Measurements from ENCODE around the gene MAGEF1. TPM values are rescaled to one million over a fixed set of nuclear protein-coding genes. Genes with fewer than 3 reads are reported as not detected.

The MAGEF1 gene
- total RNA-seq, 4 donors from 2014 or later = 5.4 to 12.4 (median 11.7) TPM

GRCh38 chr3:184725176-184725719 lies 13.4 kb upstream of the MAGEF1 start:
- Histone ChIP-seq H3K36me3 (no peaks in the 10 kb centered on the region), H3K27ac (no peak overlapping the region), H3K27me3 (no peaks in the 10 kb centered on the region), H3K4me1 (no peaks in the 10 kb centered on the region), H3K4me3 (no peak overlapping the region), H3K9me3 (no peaks in the 10 kb centered on the region)
- TF ChIP-seq CTCF (IDR thresholded peaks at IDR 0.05) (no peak), POLR2A (IDR thresholded peaks at IDR 0.05) (no peak)
- no peak for DNase-seq

- Histone ChIP-seq H3K36me3 (no peaks in the 10 kb centered on the region), H3K27ac (no peak overlapping the region), H3K4me1 (no peaks in the 10 kb centered on the region), H3K27me3 (no peaks in the 10 kb centered on the region), H3K4me3 (no peak overlapping the region), H3K9me3 (no peaks in the 10 kb centered on the region)
- TF ChIP-seq POLR2A (IDR thresholded peaks at IDR 0.05) (no peak), CTCF (IDR thresholded peaks at IDR 0.05) (no peak)
- DNase-seq = no peak
These were observed 12.8 kb upstream of the MAGEF1 start for GRCh38 chr3:184724699-184725098.

GRCh38 chr3:184719709-184720108 lies 7.8 kb upstream of the MAGEF1 start:
- no peaks in the 10 kb centered on the region for H3K4me1 ChIP-seq
- DNase-seq = peak in 1 of 3 donors; percentile 19
- no peak overlapping the region for H3K4me3 ChIP-seq
- H3K36me3 ChIP-seq = no peaks in the 10 kb centered on the region
- TF ChIP-seq CTCF (IDR thresholded peaks at IDR 0.05) = no peak
- no peak for TF ChIP-seq POLR2A (IDR thresholded peaks at IDR 0.05)
- no peaks in the 10 kb centered on the region for H3K9me3 ChIP-seq
- H3K27me3 ChIP-seq = no peaks in the 10 kb centered on the region
- no peak overlapping the region for H3K27ac ChIP-seq

- no peaks in the 10 kb centered on the region for H3K4me1 ChIP-seq
- no peak overlapping the region for H3K4me3 ChIP-seq
- no peaks in the 10 kb centered on the region for H3K27me3 ChIP-seq
- H3K27ac ChIP-seq = no peak overlapping the region
- no peaks in the 10 kb centered on the region for H3K36me3 ChIP-seq
- no peak for TF ChIP-seq CTCF (IDR thresholded peaks at IDR 0.05)
- no peak for TF ChIP-seq POLR2A (IDR thresholded peaks at IDR 0.05)
- no peak for DNase-seq
- no peaks in the 10 kb centered on the region for H3K9me3 ChIP-seq
These were observed 6.6 kb upstream of the MAGEF1 start for GRCh38 chr3:184718431-184718830.

GRCh38 chr3:184717399-184717983 lies 5.6 kb upstream of the MAGEF1 start:
- Histone ChIP-seq H3K4me3 (no peak overlapping the region), H3K27ac (peak overlapping the region in 1 of 4 donors; percentile 47), H3K9me3 (no peaks in the 10 kb centered on the region), H3K4me1 (no peaks in the 10 kb centered on the region), H3K36me3 (no peaks in the 10 kb centered on the region), H3K27me3 (no peaks in the 10 kb centered on the region)
- TF ChIP-seq CTCF (IDR thresholded peaks at IDR 0.05) (no peak), POLR2A (IDR thresholded peaks at IDR 0.05) (no peak)
- DNase-seq = no peak

All from Peyer's patch (tissue), 4 donors.